ENCODE measurements around the gene ZFP30. TPM values are rescaled to one million over a fixed set of nuclear protein-coding genes. Genes with fewer than 3 reads are reported as not detected.

The ZFP30 gene
- total RNA-seq, 1 donor from 2014 or later = 21.2 TPM

GRCh38 chr19:37564624-37565369 lies 90.5 kb downstream of the ZFP30 start:
- peak; percentile 1 for DNase-seq (ENCODE audit: low read depth)

Other genes starting within 250 kb of the ZFP30 start
- 7.8 and 9.8 TPM in 2 replicates for gene ZNF569, start 188.0 kb downstream of the ZFP30 start, total RNA-seq
- gene ZNF570, start 186.1 kb downstream of the ZFP30 start, total RNA-seq = 7.4 and 9.4 TPM in 2 replicates
- gene ZNF793, start 148.5 kb downstream of the ZFP30 start, total RNA-seq = 0.43 and 0.94 TPM in 2 replicates
- gene ZNF571, start 60.7 kb downstream of the ZFP30 start, total RNA-seq = 4.4 and 4.8 TPM in 2 replicates
- 0.68 and 1.3 TPM in 2 replicates for gene ZNF540, start 60.6 kb downstream of the ZFP30 start, total RNA-seq
- gene ZNF607, start 64.3 kb upstream of the ZFP30 start, total RNA-seq = 4.4 and 4.6 TPM in 2 replicates
- 4.6 and 13.0 TPM in 2 replicates for gene ZNF573, start 124.1 kb upstream of the ZFP30 start, total RNA-seq

All from myocyte (in vitro differentiated cells).